WTC11 (cell line): ENCODE results near the gene CAMK2B.

Experiments used
- ATF2 ChIP-seq: sonication (generic); formaldehyde crosslinking; IDR thresholded peaks from 2 replicates; pipeline ENCODE4 v1.8.1; 2022; ENCODE audit warnings: low read depth, missing genetic modification reagents, borderline replicate concordance
- FOXK1 ChIP-seq: sonication (generic); formaldehyde crosslinking; IDR thresholded peaks from 2 replicates; pipeline ENCODE4 v1.8.0; 2022; ENCODE audit warnings: mild to moderate bottlenecking, moderate library complexity, missing genetic modification reagents
- JUN ChIP-seq: sonication (generic); formaldehyde crosslinking; IDR thresholded peaks from 2 replicates; pipeline ENCODE4 v1.8.0; 2023; ENCODE audit warnings: mild to moderate bottlenecking, missing genetic modification reagents
- NFE2L1 ChIP-seq: sonication (generic); formaldehyde crosslinking; IDR thresholded peaks from 2 replicates; pipeline ENCODE4 v1.8.1; 2023; ENCODE audit warnings: missing genetic modification reagents
- NFYB ChIP-seq: sonication (generic); formaldehyde crosslinking; conservative IDR thresholded peaks from 2 replicates; pipeline ENCODE4 v1.8.0; 2022; ENCODE audit warnings: low read depth, missing genetic modification reagents
- NR1H2 ChIP-seq: sonication (generic); formaldehyde crosslinking; IDR thresholded peaks from 2 replicates; pipeline ENCODE4 v1.9.0; 2021; ENCODE audit warnings: mild to moderate bottlenecking, moderate library complexity, missing genetic modification reagents
- NR3C1 ChIP-seq: sonication (generic); formaldehyde crosslinking; conservative IDR thresholded peaks from 2 replicates; pipeline ENCODE4 v1.8.1; 2023; ENCODE audit warnings: low read depth, mild to moderate bottlenecking, missing genetic modification reagents
- ZNF138 ChIP-seq: sonication (generic); formaldehyde crosslinking; conservative IDR thresholded peaks from 2 replicates; pipeline ENCODE4 v1.8.1; 2022; ENCODE audit warnings: mild to moderate bottlenecking, moderate library complexity, missing genetic modification reagents
- TF ChIP-seq, protein P1 (sequence below): fragments of 200-600 bp; IDR thresholded peaks from 2 replicates; pipeline ENCODE4 v1.8.0; 2022; ENCODE audit warnings: antibody characterized with exemption
- TF ChIP-seq, protein P2 (sequence below): sonication (generic); formaldehyde crosslinking; IDR thresholded peaks from 2 replicates; pipeline ENCODE4 v1.8.0; 2022; ENCODE audit warnings: missing genetic modification reagents
- TF ChIP-seq, protein P3 (sequence below): sonication (generic); formaldehyde crosslinking; IDR thresholded peaks from 2 replicates; pipeline ENCODE4 v1.8.0; 2022; ENCODE audit warnings: mild to moderate bottlenecking, missing genetic modification reagents

- TF ChIP-seq, protein P1, sequence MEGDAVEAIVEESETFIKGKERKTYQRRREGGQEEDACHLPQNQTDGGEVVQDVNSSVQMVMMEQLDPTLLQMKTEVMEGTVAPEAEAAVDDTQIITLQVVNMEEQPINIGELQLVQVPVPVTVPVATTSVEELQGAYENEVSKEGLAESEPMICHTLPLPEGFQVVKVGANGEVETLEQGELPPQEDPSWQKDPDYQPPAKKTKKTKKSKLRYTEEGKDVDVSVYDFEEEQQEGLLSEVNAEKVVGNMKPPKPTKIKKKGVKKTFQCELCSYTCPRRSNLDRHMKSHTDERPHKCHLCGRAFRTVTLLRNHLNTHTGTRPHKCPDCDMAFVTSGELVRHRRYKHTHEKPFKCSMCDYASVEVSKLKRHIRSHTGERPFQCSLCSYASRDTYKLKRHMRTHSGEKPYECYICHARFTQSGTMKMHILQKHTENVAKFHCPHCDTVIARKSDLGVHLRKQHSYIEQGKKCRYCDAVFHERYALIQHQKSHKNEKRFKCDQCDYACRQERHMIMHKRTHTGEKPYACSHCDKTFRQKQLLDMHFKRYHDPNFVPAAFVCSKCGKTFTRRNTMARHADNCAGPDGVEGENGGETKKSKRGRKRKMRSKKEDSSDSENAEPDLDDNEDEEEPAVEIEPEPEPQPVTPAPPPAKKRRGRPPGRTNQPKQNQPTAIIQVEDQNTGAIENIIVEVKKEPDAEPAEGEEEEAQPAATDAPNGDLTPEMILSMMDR = no peak
- TF ChIP-seq NR1H2 (CRISPR knock-in tag) (no peak), NFYB (CRISPR knock-in tag) (no peak), NR3C1 (CRISPR knock-in tag) (no peak), ZNF138 (CRISPR knock-in tag) (no peak), NFE2L1 (no peak), ATF2 (CRISPR knock-in tag) (no peak), FOXK1 (CRISPR knock-in tag) (no peak), JUN (CRISPR knock-in tag) (no peak)
- TF ChIP-seq, protein P2, sequence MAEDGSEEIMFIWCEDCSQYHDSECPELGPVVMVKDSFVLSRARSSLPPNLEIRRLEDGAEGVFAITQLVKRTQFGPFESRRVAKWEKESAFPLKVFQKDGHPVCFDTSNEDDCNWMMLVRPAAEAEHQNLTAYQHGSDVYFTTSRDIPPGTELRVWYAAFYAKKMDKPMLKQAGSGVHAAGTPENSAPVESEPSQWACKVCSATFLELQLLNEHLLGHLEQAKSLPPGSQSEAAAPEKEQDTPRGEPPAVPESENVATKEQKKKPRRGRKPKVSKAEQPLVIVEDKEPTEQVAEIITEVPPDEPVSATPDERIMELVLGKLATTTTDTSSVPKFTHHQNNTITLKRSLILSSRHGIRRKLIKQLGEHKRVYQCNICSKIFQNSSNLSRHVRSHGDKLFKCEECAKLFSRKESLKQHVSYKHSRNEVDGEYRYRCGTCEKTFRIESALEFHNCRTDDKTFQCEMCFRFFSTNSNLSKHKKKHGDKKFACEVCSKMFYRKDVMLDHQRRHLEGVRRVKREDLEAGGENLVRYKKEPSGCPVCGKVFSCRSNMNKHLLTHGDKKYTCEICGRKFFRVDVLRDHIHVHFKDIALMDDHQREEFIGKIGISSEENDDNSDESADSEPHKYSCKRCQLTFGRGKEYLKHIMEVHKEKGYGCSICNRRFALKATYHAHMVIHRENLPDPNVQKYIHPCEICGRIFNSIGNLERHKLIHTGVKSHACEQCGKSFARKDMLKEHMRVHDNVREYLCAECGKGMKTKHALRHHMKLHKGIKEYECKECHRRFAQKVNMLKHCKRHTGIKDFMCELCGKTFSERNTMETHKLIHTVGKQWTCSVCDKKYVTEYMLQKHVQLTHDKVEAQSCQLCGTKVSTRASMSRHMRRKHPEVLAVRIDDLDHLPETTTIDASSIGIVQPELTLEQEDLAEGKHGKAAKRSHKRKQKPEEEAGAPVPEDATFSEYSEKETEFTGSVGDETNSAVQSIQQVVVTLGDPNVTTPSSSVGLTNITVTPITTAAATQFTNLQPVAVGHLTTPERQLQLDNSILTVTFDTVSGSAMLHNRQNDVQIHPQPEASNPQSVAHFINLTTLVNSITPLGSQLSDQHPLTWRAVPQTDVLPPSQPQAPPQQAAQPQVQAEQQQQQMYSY (CRISPR knock-in tag) = no peak
- TF ChIP-seq, protein P3, sequence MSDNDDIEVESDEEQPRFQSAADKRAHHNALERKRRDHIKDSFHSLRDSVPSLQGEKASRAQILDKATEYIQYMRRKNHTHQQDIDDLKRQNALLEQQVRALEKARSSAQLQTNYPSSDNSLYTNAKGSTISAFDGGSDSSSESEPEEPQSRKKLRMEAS (CRISPR knock-in tag) = no peak
These were observed 103.3 kb downstream of the CAMK2B start for GRCh38 chr7:44222074-44222473.
